CD14-positive monocyte (primary cell): ENCODE measurements around the gene VN1R5. TPM values are rescaled to one million over a fixed set of nuclear protein-coding genes. Genes with fewer than 3 reads are reported as not detected.
A peak's percentile ranks its signal among the peaks of the same experiment; 100 is the strongest.
"Not testable (repeated sequence)": the region's sequence is repeated elsewhere in the genome, so short reads cannot be mapped to it uniquely, and the experiment has no call there.

ENCODE experiments used
- DNase-seq, 3 donors: peaks; one replicate each; pipeline ENCODE4 v3.0.0-alpha.2; 2011 to 2022
- H2AFZ ChIP-seq: 2 replicates; pipeline ENCODE4 v1.6.0; 2012; ENCODE audit warnings: mild to moderate bottlenecking, low read depth, low read length, inconsistent platforms; ENCODE audit not compliant: insufficient read depth, poor library complexity, severe bottlenecking
- H3K27ac ChIP-seq, 2 donors: 1 replicate in 1 of 2; 2 replicates in 1 of 2; pipeline ENCODE4 v1.5.1; 2012 to 2013; ENCODE audit warnings: low read length in 2 of 2, control low read depth in 1 of 2, inconsistent platforms in 1 of 2, low read depth in 1 of 2, mild to moderate bottlenecking in 1 of 2
- H3K27me3 ChIP-seq, 2 donors: one replicate each; pipeline versions ENCODE4 v1.6.0 to v1.6.1; 2011 to 2013; ENCODE audit warnings: low read length in 2 of 2; ENCODE audit not compliant: control insufficient read depth in 2 of 2, insufficient read depth in 2 of 2
- H3K36me3 ChIP-seq, 2 donors: replicated peaks in 1 of 2; 1 replicate in 1 of 2; 2 replicates in 1 of 2; pipeline versions ENCODE4 v1.5.1 to v1.6.1; 2012 to 2013; ENCODE audit warnings: low read length in 2 of 2, control low read depth in 1 of 2, inconsistent platforms in 1 of 2, mild to moderate bottlenecking in 1 of 2; ENCODE audit not compliant: insufficient read depth in 2 of 2, control insufficient read depth in 1 of 2
- H3K4me1 ChIP-seq, 2 donors: 1 replicate in 1 of 2; 2 replicates in 1 of 2; pipeline versions ENCODE4 v1.5.1 to v1.6.1; 2012 to 2013; ENCODE audit warnings: low read length in 2 of 2, control low read depth in 1 of 2, inconsistent platforms in 1 of 2, mild to moderate bottlenecking in 1 of 2, moderate library complexity in 1 of 2; ENCODE audit not compliant: insufficient read depth in 2 of 2, control insufficient read depth in 1 of 2
- H3K4me2 ChIP-seq: replicated peaks from 2 replicates; pipeline ENCODE3; 2012; ENCODE audit warnings: low read length, moderate library complexity, mild to moderate bottlenecking; ENCODE audit not compliant: poor library complexity, severe bottlenecking; ENCODE audit errors: extremely low read depth
- H3K4me3 ChIP-seq, 3 experiments: fragments of 200-600 bp in 1 of 3; sonication (generic) in 1 of 3; replicated peaks in 1 of 3; 1 replicate in 2 of 3; 2 replicates in 1 of 3; pipeline ENCODE4 v1.5.1; 2011 to 2013; ENCODE audit warnings: low read length in 3 of 3, mild to moderate bottlenecking in 3 of 3, control low read depth in 2 of 3, low read depth in 2 of 3, inconsistent platforms in 1 of 3, moderate library complexity in 1 of 3
- H3K79me2 ChIP-seq: 2 replicates; pipeline ENCODE4 v1.6.0; 2012; ENCODE audit warnings: mild to moderate bottlenecking, control low read depth, inconsistent platforms, low read length, moderate library complexity; ENCODE audit not compliant: insufficient read depth
- H3K9ac ChIP-seq: 2 replicates; pipeline ENCODE4 v1.6.0; 2017; ENCODE audit warnings: low read length, mild to moderate bottlenecking; ENCODE audit not compliant: insufficient read depth, poor library complexity, severe bottlenecking
- H3K9me3 ChIP-seq, 2 donors: replicated peaks in 1 of 2; 1 replicate in 1 of 2; 2 replicates in 1 of 2; pipeline versions ENCODE4 v1.5.1 to v1.6.1; 2012 to 2013; ENCODE audit warnings: low read length in 2 of 2, control low read depth in 1 of 2; ENCODE audit not compliant: control insufficient read depth in 1 of 2, insufficient read depth in 1 of 2
- H4K20me1 ChIP-seq: 2 replicates; pipeline ENCODE4 v1.6.0; 2012; ENCODE audit warnings: mild to moderate bottlenecking, low read length, control low read depth, moderate library complexity; ENCODE audit not compliant: insufficient read depth
- H3K27ac Mint-ChIP-seq, 7 donors: one replicate each; pipeline ENCODE4 v1.8.0; 2020; ENCODE audit warnings: mild to moderate bottlenecking in 7 of 7, mixed read lengths in 7 of 7, moderate library complexity in 6 of 7, inconsistent platforms in 2 of 7
- H3K27me3 Mint-ChIP-seq, 3 donors: one replicate each; pipeline ENCODE4 v1.8.0; 2021 to 2022; ENCODE audit warnings: low read depth in 3 of 3, mild to moderate bottlenecking in 3 of 3, mixed read lengths in 3 of 3, moderate library complexity in 3 of 3, inconsistent platforms in 1 of 3
- H3K36me3 Mint-ChIP-seq, 2 donors: one replicate each; pipeline ENCODE4 v1.8.0; 2020; ENCODE audit warnings: mixed read lengths in 2 of 2, inconsistent platforms in 1 of 2, mild to moderate bottlenecking in 1 of 2
- H3K4me1 Mint-ChIP-seq: one replicate; pipeline ENCODE4 v1.8.0; 2020; ENCODE audit warnings: mild to moderate bottlenecking, mixed read lengths
- H3K4me3 Mint-ChIP-seq, 2 donors: one replicate each; pipeline ENCODE4 v1.8.0; 2020; ENCODE audit warnings: mild to moderate bottlenecking in 2 of 2, mixed read lengths in 2 of 2, moderate library complexity in 1 of 2
- H3K9me3 Mint-ChIP-seq, 7 donors: one replicate each; pipeline ENCODE4 v1.8.0; 2020 to 2022; ENCODE audit warnings: mixed read lengths in 7 of 7, mild to moderate bottlenecking in 6 of 7, moderate library complexity in 6 of 7, inconsistent platforms in 2 of 7
- WGBS: methylation state at CpG from one replicate; pipeline ENCODE4 v1.1.5; 2013; ENCODE audit warnings: missing lambda C conversion rate; ENCODE audit not compliant: insufficient coverage; 5-methylcytosine and 5-hydroxymethylcytosine counted together
- intact Hi-C, 2 donors: fragments of 100-400 bp; cut with micrococcal nuclease; formaldehyde crosslinking; loops; one replicate each; pipeline versions ENCODE4 v1.15.0 to v1.15.1; 2023
- polyA plus RNA-seq, 3 donors: library from polyadenylated mRNA; depleted of rRNA in 1 of 3; unstranded in 2 of 3; stranded (reverse) in 1 of 3; fragments of 300-500 nt in 2 of 3; fragments of >200 nt in 1 of 3; fragmentation: Illumina TruSeq in 2 of 3; gene quantifications; 1 replicate in 2 of 3; 2 replicates in 1 of 3; pipeline ENCODE4 v1.2.3, GENCODE V29; 2012 to 2021
- TF ChIP-seq, protein P1 (sequence below): fragments of 200-600 bp; IDR thresholded peaks from one replicate; pipeline ENCODE4 v1.8.0; 2022; ENCODE audit warnings: antibody characterized with exemption, mild to moderate bottlenecking

VN1R5 gene
- polyA plus RNA-seq, 3 donors = not detected

DNA sequence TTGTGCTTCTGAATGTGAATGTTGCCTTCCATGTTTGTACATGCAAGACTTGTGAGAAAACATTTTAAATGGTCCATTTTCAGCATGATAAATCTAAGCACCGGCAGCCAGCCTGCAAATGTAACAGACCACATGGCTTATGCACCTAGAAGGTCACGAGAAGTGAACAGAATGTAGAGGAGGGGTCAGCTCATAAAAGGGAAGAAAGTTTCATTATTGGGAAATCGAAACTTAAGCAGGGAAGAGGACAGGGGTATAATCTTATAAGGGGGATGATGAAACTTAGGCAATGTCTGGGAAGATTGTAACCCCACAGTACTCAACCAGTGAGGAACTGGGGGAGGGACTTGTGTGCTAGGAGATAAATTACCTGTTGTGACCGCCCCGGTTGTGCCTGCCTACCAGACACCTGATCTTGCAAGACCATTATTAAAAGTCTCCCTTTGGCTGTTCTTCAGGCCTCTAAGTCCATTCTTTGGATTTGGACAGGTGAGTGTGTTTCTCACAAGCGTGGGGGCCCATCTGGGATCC, 37.7 kb upstream of the VN1R5 start:
- intact Hi-C loops = loop anchor here in 1 of 2 donors (10.0 kb wide), 1 partner anchor 113 kb away; the partner anchor contains the start of gene ZNF669
- peaks cover 11% of the 10 kb centered on the region for H3K4me1 Mint-ChIP-seq
- no peak overlapping the region for H3K27ac ChIP-seq
- H3K4me3 Mint-ChIP-seq = no peak overlapping the region
- no peak overlapping the region for H3K9ac ChIP-seq
- H4K20me1 ChIP-seq = no peaks in the 10 kb centered on the region
- H3K27me3 Mint-ChIP-seq = peaks cover 0 to 2% (median 1%) of the 10 kb centered on the region in 3 donors
- TF ChIP-seq, protein P1, sequence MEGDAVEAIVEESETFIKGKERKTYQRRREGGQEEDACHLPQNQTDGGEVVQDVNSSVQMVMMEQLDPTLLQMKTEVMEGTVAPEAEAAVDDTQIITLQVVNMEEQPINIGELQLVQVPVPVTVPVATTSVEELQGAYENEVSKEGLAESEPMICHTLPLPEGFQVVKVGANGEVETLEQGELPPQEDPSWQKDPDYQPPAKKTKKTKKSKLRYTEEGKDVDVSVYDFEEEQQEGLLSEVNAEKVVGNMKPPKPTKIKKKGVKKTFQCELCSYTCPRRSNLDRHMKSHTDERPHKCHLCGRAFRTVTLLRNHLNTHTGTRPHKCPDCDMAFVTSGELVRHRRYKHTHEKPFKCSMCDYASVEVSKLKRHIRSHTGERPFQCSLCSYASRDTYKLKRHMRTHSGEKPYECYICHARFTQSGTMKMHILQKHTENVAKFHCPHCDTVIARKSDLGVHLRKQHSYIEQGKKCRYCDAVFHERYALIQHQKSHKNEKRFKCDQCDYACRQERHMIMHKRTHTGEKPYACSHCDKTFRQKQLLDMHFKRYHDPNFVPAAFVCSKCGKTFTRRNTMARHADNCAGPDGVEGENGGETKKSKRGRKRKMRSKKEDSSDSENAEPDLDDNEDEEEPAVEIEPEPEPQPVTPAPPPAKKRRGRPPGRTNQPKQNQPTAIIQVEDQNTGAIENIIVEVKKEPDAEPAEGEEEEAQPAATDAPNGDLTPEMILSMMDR = no peak
- peaks cover 4 to 29% (median 16%) of the 10 kb centered on the region in 7 donors for H3K9me3 Mint-ChIP-seq
- peak in 2 of 3 donors; percentile 14 to 48 for DNase-seq
- H3K27ac Mint-ChIP-seq = peak overlapping the region in 2 of 7 donors; percentile 15 to 38
- H3K36me3 ChIP-seq = no peaks in the 10 kb centered on the region
- H3K36me3 Mint-ChIP-seq = no peaks in the 10 kb centered on the region
- H2AFZ ChIP-seq = peak overlapping the region; percentile 23
- H3K79me2 ChIP-seq = no peaks in the 10 kb centered on the region
- peaks cover 4 to 8% of the 10 kb centered on the region in 2 donors for H3K4me1 ChIP-seq
- WGBS = 8% methylated on average over 3 of the region's 6 CpGs
- H3K4me2 ChIP-seq = no peak overlapping the region
- no peak overlapping the region for H3K4me3 ChIP-seq
- H3K9me3 ChIP-seq = peaks cover 12 to 14% of the 10 kb centered on the region in 2 donors
- H3K27me3 ChIP-seq = no peaks in the 10 kb centered on the region

DNA sequence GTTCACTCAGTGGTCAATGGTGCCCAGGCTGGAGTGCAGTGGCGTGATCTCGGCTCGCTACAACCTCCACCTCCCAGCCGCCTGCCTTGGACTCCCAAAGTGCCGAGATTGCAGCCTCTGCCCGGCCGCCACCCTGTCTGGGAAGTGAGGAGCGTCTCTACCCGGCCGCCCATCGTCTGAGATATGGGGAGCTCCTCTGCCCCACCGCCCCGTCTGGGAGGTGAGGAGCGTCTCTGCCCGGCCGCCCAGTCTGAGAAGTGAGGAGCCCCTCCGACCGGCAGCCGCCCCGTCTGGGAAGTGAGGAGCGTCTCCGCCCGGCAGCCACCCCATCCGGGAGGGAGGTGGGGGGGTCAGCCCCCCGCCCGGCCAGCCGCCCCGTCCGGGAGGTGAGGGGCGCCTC, 35.6 kb upstream of the VN1R5 start:
- H2AFZ ChIP-seq, intact Hi-C loops, H3K27ac Mint-ChIP-seq, H3K27me3 Mint-ChIP-seq, H3K4me2 ChIP-seq, H3K9ac ChIP-seq, H3K4me1 ChIP-seq, H3K4me3 Mint-ChIP-seq, H3K36me3 Mint-ChIP-seq, H4K20me1 ChIP-seq, H3K4me3 ChIP-seq, DNase-seq, H3K27me3 ChIP-seq, H3K36me3 ChIP-seq, H3K79me2 ChIP-seq, H3K27ac ChIP-seq: not testable (repeated sequence)
- H3K4me1 Mint-ChIP-seq = peaks cover 11% of the 10 kb centered on the region
- 96% methylated on average over 9 of the region's 30 CpGs for WGBS
- H3K9me3 Mint-ChIP-seq = peaks cover 13 to 46% (median 29%) of the 10 kb centered on the region in 7 donors
- peaks cover 15 to 19% of the 10 kb centered on the region in 2 donors for H3K9me3 ChIP-seq
